ENCODE measurements around the gene SLIT3. TPM values are rescaled to one million over a fixed set of nuclear protein-coding genes. Genes with fewer than 3 reads are reported as not detected.

The SLIT3 gene
- total RNA-seq, 4 donors from 2014 or later = 41.1 to 86.6 (median 62.7) TPM

GRCh38 chr5:168865968-168866367, 435.0 kb downstream of the SLIT3 start:
- Histone ChIP-seq H3K4me1 (peaks cover 0 to 6% (median 2%) of the 10 kb centered on the region in 4 donors), H3K27ac (replicated peaks in 1 of 4) (no peak overlapping the region), H3K9me3 (no peaks in the 10 kb centered on the region), H3K4me3 (no peak overlapping the region), H3K36me3 (no peaks in the 10 kb centered on the region), H3K27me3 (no peaks in the 10 kb centered on the region)
- DNase-seq (ENCODE audit: extremely low spot score) = no peak
- whole genome bisulfite sequencing = 56% methylated on average over 5 of the region's 5 CpGs
- intact Hi-C loops (cut with DNase I) = no loop called here
- TF ChIP-seq POLR2A (IDR thresholded peaks at IDR 0.05; ENCODE audit: low read depth) (no peak), CTCF (IDR thresholded peaks at IDR 0.05) (no peak), POLR2AphosphoS5 (IDR thresholded peaks at IDR 0.05) (no peak), EP300 (IDR thresholded peaks at IDR 0.05) (no peak)

GRCh38 chr5:168863021-168863420, 437.9 kb downstream of the SLIT3 start:
- TF ChIP-seq EP300 (IDR thresholded peaks at IDR 0.05) = no peak
- DNase-seq (ENCODE audit: extremely low spot score) = no peak
- Histone ChIP-seq H3K4me3 (no peak overlapping the region), H3K36me3 (no peaks in the 10 kb centered on the region), H3K27me3 (no peaks in the 10 kb centered on the region), H3K27ac (replicated peaks in 1 of 4) (no peak overlapping the region), H3K9me3 (no peaks in the 10 kb centered on the region), H3K4me1 (no peaks in the 10 kb centered on the region)
- intact Hi-C loops (cut with DNase I) = no loop called here
- WGBS = 92% methylated on average over 5 of the region's 5 CpGs

- Histone ChIP-seq H3K4me1 (no peaks in the 10 kb centered on the region), H3K27me3 (no peaks in the 10 kb centered on the region), H3K9me3 (no peaks in the 10 kb centered on the region), H3K36me3 (no peaks in the 10 kb centered on the region), H3K4me3 (no peak overlapping the region), H3K27ac (replicated peaks in 1 of 4) (no peak overlapping the region)
- no peak for DNase-seq (ENCODE audit: extremely low spot score)
- intact Hi-C loops (cut with DNase I) = no loop called here
- WGBS = 95% methylated on average over 1 of the region's 1 CpG
- TF ChIP-seq CTCF (IDR thresholded peaks at IDR 0.05) (no peak), POLR2A (IDR thresholded peaks at IDR 0.05; ENCODE audit: low read depth) (no peak), EP300 (IDR thresholded peaks at IDR 0.05) (no peak), POLR2AphosphoS5 (IDR thresholded peaks at IDR 0.05) (no peak)
These were observed 440.4 kb downstream of the SLIT3 start for GRCh38 chr5:168860503-168860902.

- TF ChIP-seq CTCF (IDR thresholded peaks at IDR 0.05) = no peak
- Histone ChIP-seq H3K27me3 (no peaks in the 10 kb centered on the region), H3K27ac (replicated peaks in 1 of 4) (no peak overlapping the region), H3K9me3 (no peaks in the 10 kb centered on the region), H3K4me3 (no peak overlapping the region), H3K36me3 (no peaks in the 10 kb centered on the region), H3K4me1 (no peaks in the 10 kb centered on the region)
- DNase-seq (ENCODE audit: extremely low spot score) = no peak
- intact Hi-C loops (cut with DNase I) = no loop called here
- WGBS = 62% methylated on average over 1 of the region's 1 CpG
These were observed 440.9 kb downstream of the SLIT3 start for GRCh38 chr5:168860081-168860480.

GRCh38 chr5:168859471-168859870, 441.5 kb downstream of the SLIT3 start:
- intact Hi-C loops (cut with DNase I) = no loop called here
- H3K4me3 ChIP-seq = no peak overlapping the region
- 95% methylated on average over 4 of the region's 4 CpGs for WGBS
- no peak for TF ChIP-seq CTCF (IDR thresholded peaks at IDR 0.05)
- TF ChIP-seq POLR2AphosphoS5 (IDR thresholded peaks at IDR 0.05) = no peak
- no peak for TF ChIP-seq EP300 (IDR thresholded peaks at IDR 0.05)
- TF ChIP-seq POLR2A (IDR thresholded peaks at IDR 0.05; ENCODE audit: low read depth) = no peak
- H3K4me1 ChIP-seq = no peaks in the 10 kb centered on the region
- H3K27ac ChIP-seq (replicated peaks in 1 of 4) = no peak overlapping the region
- no peaks in the 10 kb centered on the region for H3K36me3 ChIP-seq
- no peaks in the 10 kb centered on the region for H3K9me3 ChIP-seq
- no peak for DNase-seq (ENCODE audit: extremely low spot score)
- H3K27me3 ChIP-seq = no peaks in the 10 kb centered on the region

All from esophagus muscularis mucosa (tissue), 4 donors.